ENCODE data around the gene VEZT.

DNA sequence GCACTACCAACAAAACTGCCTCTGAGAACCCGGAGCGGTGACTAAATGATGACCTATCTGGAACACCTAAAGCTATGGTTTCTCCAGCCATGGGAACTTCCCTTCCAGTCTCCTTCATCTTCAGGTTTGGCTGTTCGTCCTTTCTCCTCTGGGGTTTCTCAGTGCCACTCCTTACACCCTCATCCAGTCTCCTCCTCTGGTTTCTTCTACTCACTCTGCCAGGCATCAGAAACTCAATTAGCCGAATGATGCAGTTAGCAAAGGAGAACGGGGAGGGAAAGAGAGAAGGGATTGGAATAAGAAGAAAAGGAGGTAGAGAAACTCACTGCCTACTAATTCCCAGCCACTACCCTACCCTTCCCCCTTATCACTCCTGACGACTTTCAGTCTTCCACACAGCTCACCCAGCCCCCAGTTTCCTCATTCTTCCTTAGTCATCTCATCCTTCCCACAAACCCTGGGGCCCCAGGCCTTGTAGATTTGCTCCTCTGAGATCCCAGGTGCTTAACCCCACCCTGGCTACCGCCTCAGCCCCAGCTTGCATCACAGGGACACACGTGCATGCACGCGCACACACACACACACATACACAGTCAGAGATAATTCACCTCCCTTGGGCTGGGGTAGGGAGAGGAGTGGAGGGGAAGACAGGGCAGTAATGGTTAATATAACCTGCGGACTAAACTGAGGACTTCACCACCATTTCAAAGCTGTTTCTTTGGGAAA, 13.3 kb upstream of the VEZT start:
- TF ChIP-seq, protein P1, sequence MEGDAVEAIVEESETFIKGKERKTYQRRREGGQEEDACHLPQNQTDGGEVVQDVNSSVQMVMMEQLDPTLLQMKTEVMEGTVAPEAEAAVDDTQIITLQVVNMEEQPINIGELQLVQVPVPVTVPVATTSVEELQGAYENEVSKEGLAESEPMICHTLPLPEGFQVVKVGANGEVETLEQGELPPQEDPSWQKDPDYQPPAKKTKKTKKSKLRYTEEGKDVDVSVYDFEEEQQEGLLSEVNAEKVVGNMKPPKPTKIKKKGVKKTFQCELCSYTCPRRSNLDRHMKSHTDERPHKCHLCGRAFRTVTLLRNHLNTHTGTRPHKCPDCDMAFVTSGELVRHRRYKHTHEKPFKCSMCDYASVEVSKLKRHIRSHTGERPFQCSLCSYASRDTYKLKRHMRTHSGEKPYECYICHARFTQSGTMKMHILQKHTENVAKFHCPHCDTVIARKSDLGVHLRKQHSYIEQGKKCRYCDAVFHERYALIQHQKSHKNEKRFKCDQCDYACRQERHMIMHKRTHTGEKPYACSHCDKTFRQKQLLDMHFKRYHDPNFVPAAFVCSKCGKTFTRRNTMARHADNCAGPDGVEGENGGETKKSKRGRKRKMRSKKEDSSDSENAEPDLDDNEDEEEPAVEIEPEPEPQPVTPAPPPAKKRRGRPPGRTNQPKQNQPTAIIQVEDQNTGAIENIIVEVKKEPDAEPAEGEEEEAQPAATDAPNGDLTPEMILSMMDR (IDR thresholded peaks at IDR 0.05) = peak in 1 of 6 experiments; percentile 11
- TF ChIP-seq POLR2A (IDR thresholded peaks at IDR 0.05) = peak in 1 of 4 donors; percentile 30
